ENCODE measurements around the gene TANGO2. TPM values are rescaled to one million over a fixed set of nuclear protein-coding genes. Genes with fewer than 3 reads are reported as not detected.
A peak's percentile ranks its signal among the peaks of the same experiment; 100 is the strongest.

The TANGO2 gene
- total and polyA plus RNA-seq, 9 of the 15 experiments (the other 6 are each of a cell fraction or from before 2014, with no cell fraction given) = 15.5 to 94.9 (median 70.1) TPM

GRCh38 chr22:20111045-20111688, 90.3 kb downstream of the TANGO2 start (continued):
- TF ChIP-seq BRF2 (IDR thresholded peaks at IDR 0.05; ENCODE audit: borderline replicate concordance, insufficient read depth, insufficient read length) (no peak), ASH1L (IDR thresholded peaks at IDR 0.05; ENCODE audit: borderline replicate concordance, low read depth, partially characterized antibody) (no peak), NFXL1 (CRISPR knock-in tag; IDR thresholded peaks at IDR 0.05) (no peak), AFF1 (IDR thresholded peaks at IDR 0.05; ENCODE audit: low read depth in 1 of 2, partially characterized antibody in 2 of 2) (peak in 1 of 2 experiments; percentile 28), USF2 (CRISPR knock-in tag; IDR thresholded peaks at IDR 0.05) (no peak), ZSCAN29 (IDR thresholded peaks at IDR 0.05) (peak; percentile 60; the same call in 1 of the 2 replicates)
- TF ChIP-seq, protein P1, sequence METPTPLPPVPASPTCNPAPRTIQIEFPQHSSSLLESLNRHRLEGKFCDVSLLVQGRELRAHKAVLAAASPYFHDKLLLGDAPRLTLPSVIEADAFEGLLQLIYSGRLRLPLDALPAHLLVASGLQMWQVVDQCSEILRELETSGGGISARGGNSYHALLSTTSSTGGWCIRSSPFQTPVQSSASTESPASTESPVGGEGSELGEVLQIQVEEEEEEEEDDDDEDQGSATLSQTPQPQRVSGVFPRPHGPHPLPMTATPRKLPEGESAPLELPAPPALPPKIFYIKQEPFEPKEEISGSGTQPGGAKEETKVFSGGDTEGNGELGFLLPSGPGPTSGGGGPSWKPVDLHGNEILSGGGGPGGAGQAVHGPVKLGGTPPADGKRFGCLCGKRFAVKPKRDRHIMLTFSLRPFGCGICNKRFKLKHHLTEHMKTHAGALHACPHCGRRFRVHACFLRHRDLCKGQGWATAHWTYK (CRISPR knock-in tag; IDR thresholded peaks at IDR 0.05) = peak; percentile 74; the same call in 1 of the 2 replicates
- TF ChIP-seq, protein P2, sequence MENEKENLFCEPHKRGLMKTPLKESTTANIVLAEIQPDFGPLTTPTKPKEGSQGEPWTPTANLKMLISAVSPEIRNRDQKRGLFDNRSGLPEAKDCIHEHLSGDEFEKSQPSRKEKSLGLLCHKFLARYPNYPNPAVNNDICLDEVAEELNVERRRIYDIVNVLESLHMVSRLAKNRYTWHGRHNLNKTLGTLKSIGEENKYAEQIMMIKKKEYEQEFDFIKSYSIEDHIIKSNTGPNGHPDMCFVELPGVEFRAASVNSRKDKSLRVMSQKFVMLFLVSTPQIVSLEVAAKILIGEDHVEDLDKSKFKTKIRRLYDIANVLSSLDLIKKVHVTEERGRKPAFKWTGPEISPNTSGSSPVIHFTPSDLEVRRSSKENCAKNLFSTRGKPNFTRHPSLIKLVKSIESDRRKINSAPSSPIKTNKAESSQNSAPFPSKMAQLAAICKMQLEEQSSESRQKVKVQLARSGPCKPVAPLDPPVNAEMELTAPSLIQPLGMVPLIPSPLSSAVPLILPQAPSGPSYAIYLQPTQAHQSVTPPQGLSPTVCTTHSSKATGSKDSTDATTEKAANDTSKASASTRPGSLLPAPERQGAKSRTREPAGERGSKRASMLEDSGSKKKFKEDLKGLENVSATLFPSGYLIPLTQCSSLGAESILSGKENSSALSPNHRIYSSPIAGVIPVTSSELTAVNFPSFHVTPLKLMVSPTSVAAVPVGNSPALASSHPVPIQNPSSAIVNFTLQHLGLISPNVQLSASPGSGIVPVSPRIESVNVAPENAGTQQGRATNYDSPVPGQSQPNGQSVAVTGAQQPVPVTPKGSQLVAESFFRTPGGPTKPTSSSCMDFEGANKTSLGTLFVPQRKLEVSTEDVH (IDR thresholded peaks at IDR 0.05; ENCODE audit: low read depth, partially characterized antibody) = no peak
- TF ChIP-seq, protein P3, sequence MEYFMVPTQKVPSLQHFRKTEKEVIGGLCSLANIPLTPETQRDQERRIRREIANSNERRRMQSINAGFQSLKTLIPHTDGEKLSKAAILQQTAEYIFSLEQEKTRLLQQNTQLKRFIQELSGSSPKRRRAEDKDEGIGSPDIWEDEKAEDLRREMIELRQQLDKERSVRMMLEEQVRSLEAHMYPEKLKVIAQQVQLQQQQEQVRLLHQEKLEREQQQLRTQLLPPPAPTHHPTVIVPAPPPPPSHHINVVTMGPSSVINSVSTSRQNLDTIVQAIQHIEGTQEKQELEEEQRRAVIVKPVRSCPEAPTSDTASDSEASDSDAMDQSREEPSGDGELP (CRISPR knock-in tag; IDR thresholded peaks at IDR 0.05; ENCODE audit: borderline replicate concordance) = no peak
- TF ChIP-seq, protein P4, sequence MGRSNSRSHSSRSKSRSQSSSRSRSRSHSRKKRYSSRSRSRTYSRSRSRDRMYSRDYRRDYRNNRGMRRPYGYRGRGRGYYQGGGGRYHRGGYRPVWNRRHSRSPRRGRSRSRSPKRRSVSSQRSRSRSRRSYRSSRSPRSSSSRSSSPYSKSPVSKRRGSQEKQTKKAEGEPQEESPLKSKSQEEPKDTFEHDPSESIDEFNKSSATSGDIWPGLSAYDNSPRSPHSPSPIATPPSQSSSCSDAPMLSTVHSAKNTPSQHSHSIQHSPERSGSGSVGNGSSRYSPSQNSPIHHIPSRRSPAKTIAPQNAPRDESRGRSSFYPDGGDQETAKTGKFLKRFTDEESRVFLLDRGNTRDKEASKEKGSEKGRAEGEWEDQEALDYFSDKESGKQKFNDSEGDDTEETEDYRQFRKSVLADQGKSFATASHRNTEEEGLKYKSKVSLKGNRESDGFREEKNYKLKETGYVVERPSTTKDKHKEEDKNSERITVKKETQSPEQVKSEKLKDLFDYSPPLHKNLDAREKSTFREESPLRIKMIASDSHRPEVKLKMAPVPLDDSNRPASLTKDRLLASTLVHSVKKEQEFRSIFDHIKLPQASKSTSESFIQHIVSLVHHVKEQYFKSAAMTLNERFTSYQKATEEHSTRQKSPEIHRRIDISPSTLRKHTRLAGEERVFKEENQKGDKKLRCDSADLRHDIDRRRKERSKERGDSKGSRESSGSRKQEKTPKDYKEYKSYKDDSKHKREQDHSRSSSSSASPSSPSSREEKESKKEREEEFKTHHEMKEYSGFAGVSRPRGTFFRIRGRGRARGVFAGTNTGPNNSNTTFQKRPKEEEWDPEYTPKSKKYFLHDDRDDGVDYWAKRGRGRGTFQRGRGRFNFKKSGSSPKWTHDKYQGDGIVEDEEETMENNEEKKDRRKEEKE (IDR thresholded peaks at IDR 0.05; ENCODE audit: borderline replicate concordance in 1 of 2, control insufficient read depth in 1 of 2, low read depth in 2 of 2, low read length in 1 of 2) = peak in 1 of 2 experiments; percentile 20; a peak in 1 of 4 replicates

All from K562 (cell line).